Lung (tissue), 12 donors: ENCODE measurements around the gene OR51B4. TPM values are rescaled to one million over a fixed set of nuclear protein-coding genes. Genes with fewer than 3 reads are reported as not detected.

Experiments used
- ATAC-seq: fragments of 200-7000 bp; cut with Tn5 transposase; one replicate; pipeline ENCODE4 v1.9.1; 2020; ENCODE audit warnings: moderate number of reproducible peaks; ENCODE audit not compliant: insufficient read depth, low FRiP score
- DNase-seq, 3 donors: peaks; one replicate each; pipeline ENCODE4 v3.0.0-alpha.2; 2013 to 2017
- H3K27ac ChIP-seq, 2 donors: one replicate each; pipeline ENCODE4 v1.5.1; 2013; ENCODE audit warnings: mild to moderate bottlenecking in 2 of 2, moderate library complexity in 2 of 2, control low read depth in 1 of 2, inconsistent platforms in 1 of 2, low read depth in 1 of 2, low read length in 1 of 2
- H3K27me3 ChIP-seq, 3 donors: one replicate each; pipeline ENCODE4 v1.5.1; 2013; ENCODE audit warnings: low read length in 2 of 3; ENCODE audit not compliant: control insufficient read depth in 3 of 3, insufficient read depth in 3 of 3
- H3K36me3 ChIP-seq, 4 donors: one replicate each; pipeline ENCODE4 v1.5.1; 2013; ENCODE audit warnings: low read length in 4 of 4, mild to moderate bottlenecking in 1 of 4, moderate library complexity in 1 of 4; ENCODE audit not compliant: control insufficient read depth in 4 of 4, insufficient read depth in 4 of 4
- H3K4me1 ChIP-seq, 5 donors: one replicate each; pipeline ENCODE4 v1.5.1; 2013; ENCODE audit warnings: low read length in 5 of 5, mild to moderate bottlenecking in 2 of 5, moderate library complexity in 1 of 5; ENCODE audit not compliant: control insufficient read depth in 5 of 5, insufficient read depth in 5 of 5
- H3K4me3 ChIP-seq: one replicate; pipeline ENCODE4 v1.5.1; 2013; ENCODE audit warnings: mild to moderate bottlenecking, control low read depth, moderate library complexity
- H3K9ac ChIP-seq, 2 donors: one replicate each; pipeline ENCODE4 v1.5.1; 2013; ENCODE audit warnings: low read length in 2 of 2, control low read depth in 1 of 2; ENCODE audit not compliant: insufficient read depth in 1 of 2
- H3K9me3 ChIP-seq, 4 donors: one replicate each; pipeline ENCODE4 v1.5.1; 2013; ENCODE audit warnings: low read length in 3 of 4, mild to moderate bottlenecking in 1 of 4, moderate library complexity in 1 of 4; ENCODE audit not compliant: control insufficient read depth in 4 of 4, insufficient read depth in 3 of 4
- CTCF ChIP-seq: IDR thresholded peaks from 2 replicates; pipeline ENCODE4 v1.5.1; 2012; ENCODE audit warnings: mild to moderate bottlenecking; ENCODE audit errors: control extremely low read depth, extremely low read depth
- WGBS, 2 donors: extraction: QIAGEN DNeasy Blood & Tissue Kit; methylation state at CpG; one replicate each; pipeline ENCODE4 v1.1.7; 2013; 5-methylcytosine and 5-hydroxymethylcytosine counted together
- polyA plus RNA-seq, 2 donors: library from polyadenylated mRNA; stranded (reverse); fragments of 200-250 nt; gene quantifications; one replicate each; pipeline ENCODE4 v1.2.1, GENCODE V29; 2013
- total RNA-seq, 2 donors: library from RNA; depleted of rRNA in 1 of 2; stranded (reverse); fragments of >200 nt in 1 of 2; gene quantifications; one replicate each; pipeline ENCODE4 v1.2.1, GENCODE V29; 2014 to 2021
- donor health status: control.
- donor health status: control.
- donor health status: Bipolar disorder and iron deficiency.
- donor health status: healthy.
- donor health status: DM: yes; HTN: yes; CAD: no.

The OR51B4 gene
- total and polyA plus RNA-seq, 4 donors, result 1.9 TPM; not detected in 3

- 92 to 93% methylated on average over 8 of the region's 8 CpGs for WGBS, 2 donors
- Histone ChIP-seq H3K27ac (no peak overlapping the region), H3K27me3 (no peaks in the 10 kb centered on the region), H3K36me3 (no peaks in the 10 kb centered on the region), H3K9me3 (peaks cover 0 to 2% (median 0%) of the 10 kb centered on the region in 4 donors), H3K4me1 (peaks cover 0 to 6% (median 0%) of the 10 kb centered on the region in 5 donors), H3K4me3 (no peak overlapping the region), H3K9ac (no peak overlapping the region)
- TF ChIP-seq CTCF, result no peak
- ATAC-seq (no peak), DNase-seq (no peak)
These were observed 8.7 kb downstream of the OR51B4 start for GRCh38 chr11:5293028-5293427.

- no peak overlapping the region for H3K4me3 ChIP-seq
- H3K9me3 ChIP-seq, result peaks cover 0 to 2% (median 0%) of the 10 kb centered on the region in 4 donors
- H3K36me3 ChIP-seq, result no peaks in the 10 kb centered on the region
- 85 to 89% methylated on average over 1 of the region's 1 CpG for WGBS, 2 donors
- no peaks in the 10 kb centered on the region for H3K4me1 ChIP-seq
- ATAC-seq (no peak), DNase-seq (no peak)
- H3K9ac ChIP-seq, result no peak overlapping the region
- H3K27me3 ChIP-seq, result no peaks in the 10 kb centered on the region
- no peak for TF ChIP-seq CTCF
- H3K27ac ChIP-seq, result no peak overlapping the region
These were observed 10.4 kb downstream of the OR51B4 start for GRCh38 chr11:5291207-5291838.

- no peak overlapping the region for H3K27ac ChIP-seq
- no peak for TF ChIP-seq CTCF
- H3K36me3 ChIP-seq, result no peaks in the 10 kb centered on the region
These were observed 11.6 kb downstream of the OR51B4 start for GRCh38 chr11:5290106-5290505.

GRCh38 chr11:5289696-5290095 is 12.1 kb downstream of the OR51B4 start:
- Histone ChIP-seq H3K27me3 (no peaks in the 10 kb centered on the region), H3K36me3 (no peaks in the 10 kb centered on the region), H3K4me3 (no peak overlapping the region), H3K9ac (no peak overlapping the region), H3K9me3 (peaks cover 0 to 2% (median 0%) of the 10 kb centered on the region in 4 donors), H3K27ac (no peak overlapping the region), H3K4me1 (no peaks in the 10 kb centered on the region)
- no peak for TF ChIP-seq CTCF
- no peak for DNase-seq
- ATAC-seq, result no peak

More at GRCh38 chr11:5290106-5290505, 11.6 kb downstream of the OR51B4 start:
- no peak overlapping the region for H3K9ac ChIP-seq
- no peak overlapping the region for H3K4me3 ChIP-seq
- peaks cover 0 to 2% (median 0%) of the 10 kb centered on the region in 4 donors for H3K9me3 ChIP-seq
- WGBS, 2 donors, result 87 to 93% methylated on average over 1 of the region's 1 CpG
- H3K27me3 ChIP-seq, result no peaks in the 10 kb centered on the region
- ATAC-seq, result no peak
- H3K4me1 ChIP-seq, result no peaks in the 10 kb centered on the region
- DNase-seq, result no peak
